Uterine smooth muscle cell (primary cell): ENCODE data around the gene TUBA1B. TPM values are rescaled to one million over a fixed set of nuclear protein-coding genes. Genes with fewer than 3 reads are reported as not detected.

Source experiments
- total RNA-seq: library from RNA; depleted of rRNA; stranded (reverse); fragments of >200 nt; gene quantifications from 2 replicates; pipeline ENCODE4 v1.2.3, GENCODE V29; 2014

The TUBA1B gene
- total RNA-seq: 1,583 and 3,940 TPM in 2 replicates

GRCh38 chr12:49131051-49131893, at the start of gene TUBA1B:
Gene TUBA1B, minus strand, starts transcription at chr12:49131395. Its CDS starts 95 bp downstream, at chr12:49131300.

GRCh38 chr12:49110464-49111155, 20.6 kb downstream of the TUBA1B start, which contains the start of gene LMBR1L:
Gene LMBR1L, minus strand, starts transcription at chr12:49110847. Its CDS starts 292 bp downstream, at chr12:49110555.

GRCh38 chr12:49094160-49094974, 36.8 kb downstream of the TUBA1B start, which contains the start of gene DHH:
Gene DHH, minus strand, starts transcription at chr12:49094801. Its CDS starts 289 bp downstream, at chr12:49094512.

Other genes with a start within 250 kb of the TUBA1B start
- gene FKBP11, start 205.9 kb downstream of the TUBA1B start, total RNA-seq: 15.9 and 23.0 TPM in 2 replicates
- 32.6 and 41.7 TPM in 2 replicates for gene ARF3, start 173.9 kb downstream of the TUBA1B start, total RNA-seq
- not detected in 2 replicates for gene WNT10B, start 159.7 kb downstream of the TUBA1B start, total RNA-seq
- not detected in 2 replicates for gene WNT1, start 153.1 kb downstream of the TUBA1B start, total RNA-seq
- 0.12 and 0.33 TPM in 2 replicates for gene DDN, start 132.0 kb downstream of the TUBA1B start, total RNA-seq
- gene PRKAG1, start 112.6 kb downstream of the TUBA1B start, total RNA-seq: 72.5 and 74.4 TPM in 2 replicates
- gene KMT2D, start 70.6 kb downstream of the TUBA1B start, total RNA-seq: 38.2 and 41.0 TPM in 2 replicates
- 0.62 and 1.8 TPM in 2 replicates for gene RHEBL1, start 61.4 kb downstream of the TUBA1B start, total RNA-seq
- gene DHH, start 36.6 kb downstream of the TUBA1B start, total RNA-seq: 0.12 TPM in 1 of 2 replicates, not detected in the other
- 39.7 and 50.9 TPM in 2 replicates for gene LMBR1L, start 20.5 kb downstream of the TUBA1B start, total RNA-seq
- 668 and 1,375 TPM in 2 replicates for gene TUBA1A, start 57.7 kb upstream of the TUBA1B start, total RNA-seq
- gene TUBA1C, start 133.7 kb upstream of the TUBA1B start, total RNA-seq: 298 and 933 TPM in 2 replicates
- gene PRPH, start 163.8 kb upstream of the TUBA1B start, total RNA-seq: 0.12 and 0.22 TPM in 2 replicates
- gene TROAP, start 191.9 kb upstream of the TUBA1B start, total RNA-seq: 9.4 and 19.1 TPM in 2 replicates
- gene C1QL4, start 205.8 kb upstream of the TUBA1B start, total RNA-seq: 0.37 and 0.77 TPM in 2 replicates
- gene DNAJC22, start 215.5 kb upstream of the TUBA1B start, total RNA-seq: 2.6 and 4.4 TPM in 2 replicates
- 21.5 and 30.7 TPM in 2 replicates for gene SPATS2, start 236.1 kb upstream of the TUBA1B start, total RNA-seq